ENCODE measurements around the gene SF3B6. TPM values are rescaled to one million over a fixed set of nuclear protein-coding genes. Genes with fewer than 3 reads are reported as not detected.

Gene SF3B6
- total RNA-seq, 2 donors from 2014 or later, result 109 to 131 TPM

GRCh38 chr2:24088821-24089359 lies 12.8 kb upstream of the SF3B6 start:
- H3K27ac Mint-ChIP-seq, result no peak overlapping the region
- WGBS, 2 experiments (ENCODE audit: insufficient coverage in 1 of 2, insufficient read length in 1 of 2), result 90 to 93% methylated on average over 2 of the region's 2 CpGs
- H3K36me3 ChIP-seq (ENCODE audit: control insufficient read depth, insufficient read depth, low read length), result no peaks in the 10 kb centered on the region

GRCh38 chr2:24087032-24087431 lies 10.9 kb upstream of the SF3B6 start:
- no peak overlapping the region for H3K9ac ChIP-seq (ENCODE audit: extremely low read depth, low read length, poor library complexity, severe bottlenecking)
- H3K27ac ChIP-seq (ENCODE audit: low read depth, low read length), result no peak overlapping the region
- H3K27me3 ChIP-seq (ENCODE audit: control insufficient read depth, insufficient read depth, low read length, poor library complexity, severe bottlenecking), result no peaks in the 10 kb centered on the region
- no peaks in the 10 kb centered on the region for H3K9me3 ChIP-seq (ENCODE audit: control insufficient read depth, low read length)
- no peaks in the 10 kb centered on the region for H3K4me1 ChIP-seq (ENCODE audit: control insufficient read depth, insufficient read depth, low read length)
- H3K4me3 ChIP-seq (ENCODE audit: low read length), result no peak overlapping the region
- Mint-ChIP-seq H3K4me3 (no peak overlapping the region), H3K9me3 (no peaks in the 10 kb centered on the region), H3K4me1 (peaks cover 4% of the 10 kb centered on the region), H3K36me3 (ENCODE audit: low read depth) (peaks cover 10% of the 10 kb centered on the region), H3K27me3 (ENCODE audit: insufficient read depth) (no peaks in the 10 kb centered on the region), H3K27ac (no peak overlapping the region)
- 90 to 94% methylated on average over 2 to 3 of the region's 3 CpGs for WGBS, 2 experiments (ENCODE audit: insufficient coverage in 1 of 2, insufficient read length in 1 of 2)
- peaks cover 9% of the 10 kb centered on the region for H3K36me3 ChIP-seq (ENCODE audit: control insufficient read depth, insufficient read depth, low read length)
- DNase-seq, result no peak
- TF ChIP-seq, protein P1, sequence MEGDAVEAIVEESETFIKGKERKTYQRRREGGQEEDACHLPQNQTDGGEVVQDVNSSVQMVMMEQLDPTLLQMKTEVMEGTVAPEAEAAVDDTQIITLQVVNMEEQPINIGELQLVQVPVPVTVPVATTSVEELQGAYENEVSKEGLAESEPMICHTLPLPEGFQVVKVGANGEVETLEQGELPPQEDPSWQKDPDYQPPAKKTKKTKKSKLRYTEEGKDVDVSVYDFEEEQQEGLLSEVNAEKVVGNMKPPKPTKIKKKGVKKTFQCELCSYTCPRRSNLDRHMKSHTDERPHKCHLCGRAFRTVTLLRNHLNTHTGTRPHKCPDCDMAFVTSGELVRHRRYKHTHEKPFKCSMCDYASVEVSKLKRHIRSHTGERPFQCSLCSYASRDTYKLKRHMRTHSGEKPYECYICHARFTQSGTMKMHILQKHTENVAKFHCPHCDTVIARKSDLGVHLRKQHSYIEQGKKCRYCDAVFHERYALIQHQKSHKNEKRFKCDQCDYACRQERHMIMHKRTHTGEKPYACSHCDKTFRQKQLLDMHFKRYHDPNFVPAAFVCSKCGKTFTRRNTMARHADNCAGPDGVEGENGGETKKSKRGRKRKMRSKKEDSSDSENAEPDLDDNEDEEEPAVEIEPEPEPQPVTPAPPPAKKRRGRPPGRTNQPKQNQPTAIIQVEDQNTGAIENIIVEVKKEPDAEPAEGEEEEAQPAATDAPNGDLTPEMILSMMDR (conservative IDR thresholded peaks at IDR 0.05), result no peak

More at GRCh38 chr2:24088821-24089359, 12.8 kb upstream of the SF3B6 start:
- TF ChIP-seq, protein P1 (conservative IDR thresholded peaks at IDR 0.05), result no peak
- Mint-ChIP-seq H3K36me3 (ENCODE audit: low read depth) (peaks cover 2% of the 10 kb centered on the region), H3K4me1 (peaks cover 4% of the 10 kb centered on the region), H3K9me3 (no peaks in the 10 kb centered on the region), H3K4me3 (no peak overlapping the region), H3K27me3 (ENCODE audit: insufficient read depth) (no peaks in the 10 kb centered on the region)
- Histone ChIP-seq H3K4me1 (ENCODE audit: control insufficient read depth, insufficient read depth, low read length) (no peaks in the 10 kb centered on the region), H3K27me3 (ENCODE audit: control insufficient read depth, insufficient read depth, low read length, poor library complexity, severe bottlenecking) (no peaks in the 10 kb centered on the region), H3K9ac (ENCODE audit: extremely low read depth, low read length, poor library complexity, severe bottlenecking) (no peak overlapping the region), H3K9me3 (ENCODE audit: control insufficient read depth, low read length) (no peaks in the 10 kb centered on the region), H3K4me3 (ENCODE audit: low read length) (no peak overlapping the region), H3K27ac (ENCODE audit: low read depth, low read length) (no peak overlapping the region)
- DNase-seq, result no peak

DNA sequence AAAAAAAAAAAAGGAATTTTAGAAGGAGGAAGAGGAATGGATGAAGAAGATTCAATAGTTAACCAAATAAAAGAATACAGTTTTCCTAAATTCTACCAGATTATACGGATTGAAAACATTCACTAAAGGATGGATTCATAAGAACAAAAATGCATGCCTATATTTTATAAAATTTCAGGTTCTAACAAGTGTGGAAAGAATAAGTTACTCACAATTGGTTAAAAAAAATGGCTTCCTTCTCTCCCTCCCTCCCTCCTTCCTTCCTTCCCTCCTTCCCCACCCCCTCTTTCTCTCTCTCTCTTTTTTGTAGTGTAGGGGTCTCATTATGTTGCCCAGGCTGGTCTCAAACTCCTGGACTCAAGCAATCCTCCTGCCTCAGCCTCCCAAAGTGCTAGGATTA lies 10.1 kb upstream of the SF3B6 start:
- H3K4me3 Mint-ChIP-seq, result no peak overlapping the region
- peaks cover 14% of the 10 kb centered on the region for H3K36me3 ChIP-seq (ENCODE audit: control insufficient read depth, insufficient read depth, low read length)
- H3K4me3 ChIP-seq (ENCODE audit: low read length), result no peak overlapping the region
- peaks cover 4% of the 10 kb centered on the region for H3K4me1 Mint-ChIP-seq
- H3K9me3 Mint-ChIP-seq, result no peaks in the 10 kb centered on the region
- no peaks in the 10 kb centered on the region for H3K4me1 ChIP-seq (ENCODE audit: control insufficient read depth, insufficient read depth, low read length)
- no peak overlapping the region for H3K27ac ChIP-seq (ENCODE audit: low read depth, low read length)
- no CpG with 5 or more reads among the region's 1 CpG for WGBS, 2 experiments (ENCODE audit: insufficient coverage in 1 of 2, insufficient read length in 1 of 2)
- H3K27me3 ChIP-seq (ENCODE audit: control insufficient read depth, insufficient read depth, low read length, poor library complexity, severe bottlenecking), result no peaks in the 10 kb centered on the region
- TF ChIP-seq, protein P1 (conservative IDR thresholded peaks at IDR 0.05), result no peak
- no peaks in the 10 kb centered on the region for H3K27me3 Mint-ChIP-seq (ENCODE audit: insufficient read depth)
- no peak overlapping the region for H3K9ac ChIP-seq (ENCODE audit: extremely low read depth, low read length, poor library complexity, severe bottlenecking)
- H3K27ac Mint-ChIP-seq, result no peak overlapping the region
- H3K9me3 ChIP-seq (ENCODE audit: control insufficient read depth, low read length), result no peaks in the 10 kb centered on the region
- H3K36me3 Mint-ChIP-seq (ENCODE audit: low read depth), result peaks cover 11% of the 10 kb centered on the region
- DNase-seq, result no peak
